HepG2 (cell line): ENCODE data around the gene CFAP43.
A peak's percentile ranks its signal among the peaks of the same experiment; 100 is the strongest.

Experiments
- CCAR2 ChIP-seq: fragments of 200-400 bp; formaldehyde crosslinking; optimal IDR thresholded peaks from 2 replicates; pipeline ENCODE3; 2018; ENCODE audit warnings: low read depth, mild to moderate bottlenecking, low read length, moderate library complexity
- CTCF ChIP-seq: sonication (generic); formaldehyde crosslinking; IDR thresholded peaks from 2 replicates; pipeline ENCODE4 v1.5.0; 2020; ENCODE audit warnings: mild to moderate bottlenecking, missing genetic modification reagents, moderate library complexity
- ESRRA ChIP-seq: sonication (generic); formaldehyde crosslinking; IDR thresholded peaks from 2 replicates; pipeline ENCODE4 v1.5.1; 2020; ENCODE audit warnings: mild to moderate bottlenecking, low read depth, missing genetic modification reagents
- KAT8 ChIP-seq: IDR thresholded peaks from 2 replicates; pipeline ENCODE4 v1.6.1; 2016; ENCODE audit warnings: missing genetic modification reagents, missing compliant biosample characterization
- NFE2L2 ChIP-seq: fragments of 150-350 bp; IDR thresholded peaks from 2 replicates; pipeline ENCODE4 v1.6.1; 2014; ENCODE audit warnings: low read length
- NFYB ChIP-seq: sonication (generic); formaldehyde crosslinking; IDR thresholded peaks from 2 replicates; pipeline ENCODE4 v1.4.0; 2020; ENCODE audit warnings: missing genetic modification reagents
- PBX3 ChIP-seq: sonication (generic); formaldehyde crosslinking; IDR thresholded peaks from 2 replicates; pipeline ENCODE4 v1.8.1; 2023; ENCODE audit warnings: missing genetic modification reagents, inconsistent platforms, borderline replicate concordance
- PHB2 ChIP-seq: fragments of 450-650 bp; IDR thresholded peaks from 2 replicates; pipeline ENCODE4 v1.6.1; 2018; ENCODE audit not compliant: partially characterized antibody
- PLRG1 ChIP-seq: fragments of 450-650 bp; conservative IDR thresholded peaks from 2 replicates; pipeline ENCODE4 v1.6.1; 2016
- SIX1 ChIP-seq: sonication (generic); formaldehyde crosslinking; IDR thresholded peaks from 2 replicates; pipeline ENCODE4 v1.4.0; 2020; ENCODE audit warnings: missing genetic modification reagents, borderline replicate concordance
- SMAD3 ChIP-seq: sonication (generic); formaldehyde crosslinking; IDR thresholded peaks from 2 replicates; pipeline ENCODE4 v1.4.0; 2020; ENCODE audit warnings: missing genetic modification reagents
- TF ChIP-seq, protein P1 (sequence below): sonication (generic); formaldehyde crosslinking; IDR thresholded peaks from 2 replicates; pipeline ENCODE4 v1.4.0; 2020; ENCODE audit warnings: missing genetic modification reagents

- TF ChIP-seq NFE2L2, result no peak
- no peak for TF ChIP-seq PLRG1
- no peak for TF ChIP-seq SMAD3 (CRISPR knock-in tag)
- no peak for TF ChIP-seq PHB2
- TF ChIP-seq ESRRA (CRISPR knock-in tag), result no peak
- no peak for TF ChIP-seq CTCF (CRISPR knock-in tag)
- no peak for TF ChIP-seq PBX3 (CRISPR knock-in tag)
- TF ChIP-seq, protein P1, sequence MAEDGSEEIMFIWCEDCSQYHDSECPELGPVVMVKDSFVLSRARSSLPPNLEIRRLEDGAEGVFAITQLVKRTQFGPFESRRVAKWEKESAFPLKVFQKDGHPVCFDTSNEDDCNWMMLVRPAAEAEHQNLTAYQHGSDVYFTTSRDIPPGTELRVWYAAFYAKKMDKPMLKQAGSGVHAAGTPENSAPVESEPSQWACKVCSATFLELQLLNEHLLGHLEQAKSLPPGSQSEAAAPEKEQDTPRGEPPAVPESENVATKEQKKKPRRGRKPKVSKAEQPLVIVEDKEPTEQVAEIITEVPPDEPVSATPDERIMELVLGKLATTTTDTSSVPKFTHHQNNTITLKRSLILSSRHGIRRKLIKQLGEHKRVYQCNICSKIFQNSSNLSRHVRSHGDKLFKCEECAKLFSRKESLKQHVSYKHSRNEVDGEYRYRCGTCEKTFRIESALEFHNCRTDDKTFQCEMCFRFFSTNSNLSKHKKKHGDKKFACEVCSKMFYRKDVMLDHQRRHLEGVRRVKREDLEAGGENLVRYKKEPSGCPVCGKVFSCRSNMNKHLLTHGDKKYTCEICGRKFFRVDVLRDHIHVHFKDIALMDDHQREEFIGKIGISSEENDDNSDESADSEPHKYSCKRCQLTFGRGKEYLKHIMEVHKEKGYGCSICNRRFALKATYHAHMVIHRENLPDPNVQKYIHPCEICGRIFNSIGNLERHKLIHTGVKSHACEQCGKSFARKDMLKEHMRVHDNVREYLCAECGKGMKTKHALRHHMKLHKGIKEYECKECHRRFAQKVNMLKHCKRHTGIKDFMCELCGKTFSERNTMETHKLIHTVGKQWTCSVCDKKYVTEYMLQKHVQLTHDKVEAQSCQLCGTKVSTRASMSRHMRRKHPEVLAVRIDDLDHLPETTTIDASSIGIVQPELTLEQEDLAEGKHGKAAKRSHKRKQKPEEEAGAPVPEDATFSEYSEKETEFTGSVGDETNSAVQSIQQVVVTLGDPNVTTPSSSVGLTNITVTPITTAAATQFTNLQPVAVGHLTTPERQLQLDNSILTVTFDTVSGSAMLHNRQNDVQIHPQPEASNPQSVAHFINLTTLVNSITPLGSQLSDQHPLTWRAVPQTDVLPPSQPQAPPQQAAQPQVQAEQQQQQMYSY (CRISPR knock-in tag), result no peak
- TF ChIP-seq SIX1 (CRISPR knock-in tag), result 0 out of 2 replicates have a peak, but pooled peaks have one; percentile 32
- TF ChIP-seq NFYB (CRISPR knock-in tag), result no peak
- no peak; the same call in 1 of the 2 replicates for TF ChIP-seq KAT8
- TF ChIP-seq CCAR2, result no peak
These were observed 23.3 kb upstream of the CFAP43 start for GRCh38 chr10:104255311-104255981.
